ENCODE data around the gene DPYSL3. TPM values are rescaled to one million over a fixed set of nuclear protein-coding genes. Genes with fewer than 3 reads are reported as not detected.
A peak's percentile ranks its signal among the peaks of the same experiment; 100 is the strongest.

Gene DPYSL3
- polyA plus RNA-seq, 3 donors, result 30.3 to 38.9 (median 30.4) TPM

GRCh38 chr5:147481874-147482705 is 27.8 kb downstream of the DPYSL3 start:
- no peak for DNase-seq

DNA sequence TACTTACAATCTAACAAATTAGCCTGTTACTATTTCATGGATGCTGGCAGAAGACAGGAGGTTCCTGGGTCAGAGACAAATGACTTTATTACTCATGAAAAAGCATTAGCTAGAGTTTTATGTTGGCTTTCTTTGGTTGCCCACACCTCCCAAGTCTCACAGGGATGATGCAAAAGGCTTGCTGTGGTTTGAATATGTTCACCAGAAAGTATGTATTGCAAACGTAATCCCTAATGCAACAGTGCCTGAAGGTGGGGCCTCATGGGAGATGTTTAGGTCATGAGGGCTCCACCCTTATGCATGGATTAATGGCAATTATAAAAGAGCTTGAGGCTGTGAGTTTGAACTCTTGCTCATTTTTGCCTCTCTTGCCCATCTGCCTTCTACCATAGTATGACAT is 28.5 kb downstream of the DPYSL3 start:
- no peak for DNase-seq

GRCh38 chr5:147479949-147480348 is 29.9 kb downstream of the DPYSL3 start:
- no peak for DNase-seq

- no peak for DNase-seq
Observed at GRCh38 chr5:147479444-147479843, 30.4 kb downstream of the DPYSL3 start.

GRCh38 chr5:147474140-147474539 is 35.7 kb downstream of the DPYSL3 start:
- no peak for DNase-seq

- no peak for DNase-seq
Observed at GRCh38 chr5:147472664-147473475, 37.0 kb downstream of the DPYSL3 start.

DNA sequence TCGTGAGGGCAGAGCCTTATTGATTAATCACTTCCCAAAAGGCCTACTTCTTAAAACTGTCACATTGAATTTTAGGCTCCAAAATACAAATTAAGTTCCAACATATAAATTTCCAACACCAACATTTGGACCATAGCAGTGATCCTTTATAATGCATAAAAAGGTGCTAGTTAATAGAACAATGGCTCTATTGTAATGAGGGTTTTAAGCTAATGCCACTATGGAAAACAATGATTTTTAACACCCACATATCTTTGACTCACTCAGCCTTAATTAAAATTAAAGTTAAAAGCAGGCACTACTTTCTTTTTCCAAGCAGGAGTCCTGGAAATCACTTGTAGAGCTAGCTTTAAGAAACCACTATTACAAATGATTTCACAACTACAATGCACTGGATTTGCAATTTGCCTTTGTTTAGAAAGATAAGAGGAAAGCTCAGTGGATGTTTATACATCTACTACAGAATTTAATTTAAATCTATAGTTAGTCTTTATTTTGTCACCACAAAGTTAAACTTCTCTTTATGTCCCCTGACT is 41.8 kb downstream of the DPYSL3 start:
- no peak for DNase-seq

GRCh38 chr5:147466360-147466980 is 43.4 kb downstream of the DPYSL3 start:
- DNase-seq, result no peak

DNA sequence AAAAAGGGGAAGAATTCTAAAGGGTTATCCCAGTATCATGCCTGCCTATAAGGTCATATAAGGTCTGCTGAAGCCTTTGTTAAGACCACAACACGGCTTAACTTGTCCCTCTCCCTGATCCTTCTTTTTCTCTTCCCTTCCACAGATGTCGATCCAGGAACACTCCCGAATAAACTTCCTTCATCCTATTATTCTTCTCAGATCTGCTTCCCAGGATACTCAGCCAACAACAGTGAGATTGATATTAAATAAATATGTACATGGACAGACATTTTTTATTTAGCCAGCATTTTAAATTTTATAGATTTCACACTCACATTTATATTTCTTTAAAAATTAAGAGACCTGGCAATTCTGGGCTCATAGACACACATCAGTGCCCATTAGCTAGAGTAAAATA is 44.1 kb downstream of the DPYSL3 start:
- no peak for DNase-seq

DNA sequence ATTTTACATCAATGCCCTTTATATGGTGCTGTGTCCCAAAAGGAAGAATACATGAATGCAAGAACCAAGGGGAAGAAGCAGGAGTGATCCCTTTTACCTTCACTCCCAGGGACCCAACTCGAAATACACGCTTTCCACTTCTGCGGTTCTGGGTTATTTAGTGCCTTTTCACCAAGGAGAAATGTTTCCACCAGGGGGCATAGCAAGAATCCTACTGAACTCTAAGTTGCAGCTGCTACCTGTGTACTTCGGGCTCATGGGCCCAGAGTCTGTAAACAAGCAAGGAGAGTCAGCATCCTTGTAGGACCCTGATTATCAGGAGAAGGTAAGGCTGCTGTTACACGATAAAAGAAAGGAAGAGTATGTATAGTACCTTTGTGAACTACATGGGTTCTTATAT is 45.7 kb downstream of the DPYSL3 start:
- DNase-seq, result no peak

GRCh38 chr5:147461915-147462314 is 48.0 kb downstream of the DPYSL3 start:
- no peak for DNase-seq

DNA sequence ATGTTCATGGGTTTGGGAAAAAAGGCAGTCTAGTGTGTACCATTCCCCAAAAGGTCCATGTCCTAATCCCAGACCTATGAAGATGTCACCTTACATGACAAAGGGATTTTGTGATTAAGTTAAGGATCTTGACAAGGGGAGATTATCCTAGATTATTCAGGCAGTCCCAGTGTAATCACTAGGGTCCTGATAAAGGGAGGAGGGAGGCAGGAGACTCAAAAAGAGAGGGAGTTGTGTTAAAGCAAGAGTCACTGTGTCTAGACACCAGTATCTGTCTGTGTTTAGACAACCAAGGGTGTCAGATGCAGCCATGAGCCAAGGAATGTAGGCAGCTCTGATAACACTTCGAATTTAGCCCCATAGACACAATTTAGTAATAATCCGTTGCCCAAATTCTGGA is 49.5 kb downstream of the DPYSL3 start:
- no peak for DNase-seq

GRCh38 chr5:147458581-147458980 is 51.3 kb downstream of the DPYSL3 start:
- DNase-seq, result no peak

GRCh38 chr5:147455822-147456450 is 53.9 kb downstream of the DPYSL3 start:
- no peak for DNase-seq

- no peak for DNase-seq
Observed at GRCh38 chr5:147454996-147455677, 54.7 kb downstream of the DPYSL3 start.

- DNase-seq, result peak; percentile 92
Observed at GRCh38 chr5:147453875-147454814, 55.7 kb downstream of the DPYSL3 start.

GRCh38 chr5:147452165-147452811 is 57.6 kb downstream of the DPYSL3 start:
- DNase-seq, result no peak

DNA sequence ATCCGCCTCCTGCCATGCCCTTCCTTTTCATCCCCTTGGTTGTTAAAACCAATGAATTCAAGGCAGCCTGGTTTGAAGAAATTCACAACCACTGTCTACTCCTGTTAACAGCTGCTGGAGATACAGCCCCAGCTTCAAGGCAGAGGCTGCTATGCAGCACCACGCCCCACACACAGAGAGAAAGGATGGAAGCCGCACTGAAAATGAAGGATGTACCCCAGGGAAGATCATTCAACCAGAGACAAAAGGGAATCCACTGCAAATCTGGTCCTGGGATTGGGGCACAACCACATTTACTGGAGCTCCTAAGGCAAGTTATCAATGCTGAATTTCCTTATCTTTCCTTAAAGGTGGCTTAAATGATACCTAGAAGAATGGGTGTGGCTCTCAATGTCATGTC is 58.7 kb downstream of the DPYSL3 start:
- no peak for DNase-seq

GRCh38 chr5:147450606-147451005 is 59.3 kb downstream of the DPYSL3 start:
- no peak for DNase-seq

DNA sequence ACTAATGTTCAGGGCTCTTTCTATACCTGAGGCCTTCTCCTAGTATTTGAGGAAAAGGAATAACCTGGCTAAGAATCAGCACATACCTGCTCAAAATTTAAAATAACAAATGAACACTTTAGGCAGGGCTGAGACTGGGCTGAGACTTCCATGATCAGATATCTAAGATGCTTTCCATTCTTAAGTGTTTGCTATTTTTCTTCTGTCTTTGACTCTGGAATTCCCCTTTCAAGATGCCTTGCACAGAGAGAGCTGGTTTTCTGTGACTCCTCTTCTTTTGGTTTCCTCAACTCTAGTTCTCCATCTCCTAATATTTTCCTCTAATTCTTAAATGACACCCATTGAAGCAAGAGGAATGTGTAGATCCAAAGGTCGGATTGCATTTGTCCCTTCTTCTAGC is 61.1 kb downstream of the DPYSL3 start:
- DNase-seq, result no peak
